ENCODE data around the gene INSYN1. TPM values are rescaled to one million over a fixed set of nuclear protein-coding genes. Genes with fewer than 3 reads are reported as not detected.
"Not testable (repeated sequence)": the region's sequence is repeated elsewhere in the genome, so short reads cannot be mapped to it uniquely, and the experiment has no call there.

Gene INSYN1
- total RNA-seq, 1 experiment from 2014 or later: not detected

GRCh38 chr15:73752806-73753193 is 351 bp downstream of the INSYN1 start:
- no peak for DNase-seq (ENCODE audit: low read depth)
- in situ Hi-C loops (cut with HindIII; ENCODE audit: low pct_unique_long_range_greater_than_20kb, low sequenced_read_pairs): no loop called here

GRCh38 chr15:73751899-73752805 is 999 bp downstream of the INSYN1 start:
- in situ Hi-C loops (cut with HindIII; ENCODE audit: low pct_unique_long_range_greater_than_20kb, low sequenced_read_pairs): no loop called here
- DNase-seq (ENCODE audit: low read depth): no peak

- in situ Hi-C loops (cut with HindIII; ENCODE audit: low pct_unique_long_range_greater_than_20kb, low sequenced_read_pairs): no loop called here
- DNase-seq (ENCODE audit: low read depth): no peak
Measured at GRCh38 chr15:73751511-73751898, 1.6 kb downstream of the INSYN1 start.

GRCh38 chr15:73750951-73751350 is 2.2 kb downstream of the INSYN1 start:
- in situ Hi-C loops (cut with HindIII; ENCODE audit: low pct_unique_long_range_greater_than_20kb, low sequenced_read_pairs): no loop called here

GRCh38 chr15:73750438-73750837 is 2.7 kb downstream of the INSYN1 start:
- DNase-seq (ENCODE audit: low read depth): no peak
- in situ Hi-C loops (cut with HindIII; ENCODE audit: low pct_unique_long_range_greater_than_20kb, low sequenced_read_pairs): no loop called here

More at GRCh38 chr15:73750951-73751350, 2.2 kb downstream of the INSYN1 start:
- no peak for DNase-seq (ENCODE audit: low read depth)

- DNase-seq (ENCODE audit: low read depth): no peak
- in situ Hi-C loops (cut with HindIII; ENCODE audit: low pct_unique_long_range_greater_than_20kb, low sequenced_read_pairs): no loop called here
Measured at GRCh38 chr15:73749971-73750370, 3.2 kb downstream of the INSYN1 start.

GRCh38 chr15:73749533-73749932 is 3.6 kb downstream of the INSYN1 start:
- DNase-seq (ENCODE audit: low read depth): no peak
- in situ Hi-C loops (cut with HindIII; ENCODE audit: low pct_unique_long_range_greater_than_20kb, low sequenced_read_pairs): no loop called here

GRCh38 chr15:73748730-73749129 is 4.4 kb downstream of the INSYN1 start:
- DNase-seq (ENCODE audit: low read depth): no peak
- in situ Hi-C loops (cut with HindIII; ENCODE audit: low pct_unique_long_range_greater_than_20kb, low sequenced_read_pairs): no loop called here

GRCh38 chr15:73747847-73748590 is 5.1 kb downstream of the INSYN1 start:
- DNase-seq (ENCODE audit: low read depth): no peak
- in situ Hi-C loops (cut with HindIII; ENCODE audit: low pct_unique_long_range_greater_than_20kb, low sequenced_read_pairs): no loop called here

GRCh38 chr15:73746883-73747282 is 6.3 kb downstream of the INSYN1 start:
- DNase-seq (ENCODE audit: low read depth): peak; percentile 3

GRCh38 chr15:73746261-73746660 is 6.9 kb downstream of the INSYN1 start:
- in situ Hi-C loops (cut with HindIII; ENCODE audit: low pct_unique_long_range_greater_than_20kb, low sequenced_read_pairs): no loop called here
- no peak for DNase-seq (ENCODE audit: low read depth)

More at GRCh38 chr15:73746883-73747282, 6.3 kb downstream of the INSYN1 start:
- in situ Hi-C loops (cut with HindIII; ENCODE audit: low pct_unique_long_range_greater_than_20kb, low sequenced_read_pairs): no loop called here

- in situ Hi-C loops (cut with HindIII; ENCODE audit: low pct_unique_long_range_greater_than_20kb, low sequenced_read_pairs): no loop called here
- DNase-seq (ENCODE audit: low read depth): no peak
Measured at GRCh38 chr15:73745073-73745472, 8.1 kb downstream of the INSYN1 start.

GRCh38 chr15:73744293-73744692 is 8.9 kb downstream of the INSYN1 start:
- in situ Hi-C loops (cut with HindIII; ENCODE audit: low pct_unique_long_range_greater_than_20kb, low sequenced_read_pairs): no loop called here
- no peak for DNase-seq (ENCODE audit: low read depth)

GRCh38 chr15:73741321-73741836 is 11.8 kb downstream of the INSYN1 start:
- DNase-seq (ENCODE audit: low read depth): no peak
- in situ Hi-C loops (cut with HindIII; ENCODE audit: low pct_unique_long_range_greater_than_20kb, low sequenced_read_pairs): no loop called here

GRCh38 chr15:73740152-73741048 is 12.8 kb downstream of the INSYN1 start:
- in situ Hi-C loops (cut with HindIII; ENCODE audit: low pct_unique_long_range_greater_than_20kb, low sequenced_read_pairs): no loop called here
- DNase-seq (ENCODE audit: low read depth): no peak

GRCh38 chr15:73737535-73737934 is 15.6 kb downstream of the INSYN1 start:
- in situ Hi-C loops (cut with HindIII; ENCODE audit: low pct_unique_long_range_greater_than_20kb, low sequenced_read_pairs): no loop called here
- DNase-seq (ENCODE audit: low read depth): no peak

- in situ Hi-C loops (cut with HindIII; ENCODE audit: low pct_unique_long_range_greater_than_20kb, low sequenced_read_pairs): no loop called here
Measured at GRCh38 chr15:73732930-73733329, 20.2 kb downstream of the INSYN1 start.

GRCh38 chr15:73732051-73732450 is 21.1 kb downstream of the INSYN1 start:
- in situ Hi-C loops (cut with HindIII; ENCODE audit: low pct_unique_long_range_greater_than_20kb, low sequenced_read_pairs); DNase-seq (ENCODE audit: low read depth): not testable (repeated sequence)

More at GRCh38 chr15:73732930-73733329, 20.2 kb downstream of the INSYN1 start:
- no peak for DNase-seq (ENCODE audit: low read depth)

Data from Caki2 (cell line).